Endothelial cell of umbilical vein (primary cell): ENCODE measurements around the gene PRSS21. TPM values are rescaled to one million over a fixed set of nuclear protein-coding genes. Genes with fewer than 3 reads are reported as not detected.

ENCODE experiments used
- Bru-seq: library from RNA; stranded (reverse); fragments of 400-500 nt; gene quantifications from one replicate; lab custom pipeline; 2021; lab: Mats Ljungman, UMichigan
- BruChase-seq, 2 experiments: library from RNA; stranded (reverse); fragments of 400-500 nt; gene quantifications; one replicate each; lab custom pipeline; 2021; lab: Mats Ljungman, UMichigan
- BruUV-seq: library from RNA; stranded (reverse); fragments of 400-500 nt; replicated peaks from 2 replicates; lab custom pipeline; 2021; lab: Mats Ljungman, UMichigan
- CTCF ChIA-PET: fragments of 300-600, 350-600 bp; sonication (Branson Sonifier 250); formaldehyde crosslinking; loops from one replicate; lab custom pipeline; 2021; ENCODE audit warnings: antibody characterized with exemption, inconsistent platforms; lab: Charles Lee
- POLR2A ChIA-PET: fragments of 300-600, 350-600 bp; sonication (Branson Sonifier 250); formaldehyde crosslinking; loops from one replicate; lab custom pipeline; 2021; ENCODE audit warnings: antibody characterized with exemption, inconsistent platforms; lab: Charles Lee
- DNase-seq: peaks from one replicate; pipeline ENCODE4 v3.0.0-alpha.2; 2011; ENCODE audit warnings: low read depth, low spot score
- FAIRE-seq: peaks from 2 replicates; lab custom pipeline; 2011; peaks lifted over from hg19 to GRCh38; lab: Jason Lieb, UNC
- H2AFZ ChIP-seq: 2 replicates; pipeline ENCODE4 v1.6.0; 2012; ENCODE audit warnings: low read depth, low read length, control low read depth, inconsistent platforms
- H3K27ac ChIP-seq: 2 replicates; pipeline ENCODE4 v1.5.1; 2011; ENCODE audit warnings: low read depth, mild to moderate bottlenecking, control low read depth, low read length, moderate library complexity; ENCODE audit not compliant: insufficient read depth
- H3K27me3 ChIP-seq, 2 experiments: 2 replicates each; pipeline versions ENCODE4 v1.6.0 to v1.6.1; 2011; ENCODE audit warnings: low read length in 2 of 2, mixed read lengths in 1 of 2; ENCODE audit not compliant: control insufficient read depth in 2 of 2, insufficient read depth in 2 of 2
- H3K36me3 ChIP-seq, 2 experiments: 2 replicates in 1 of 2; 3 replicates in 1 of 2; pipeline ENCODE4 v1.5.1; 2011; ENCODE audit warnings: low read length in 2 of 2, mild to moderate bottlenecking in 1 of 2, moderate library complexity in 1 of 2; ENCODE audit not compliant: control insufficient read depth in 2 of 2, insufficient read depth in 2 of 2; ENCODE audit errors: extremely low read depth in 1 of 2
- H3K4me1 ChIP-seq: 3 replicates; pipeline ENCODE4 v1.5.1; 2011; ENCODE audit warnings: mild to moderate bottlenecking, low read length; ENCODE audit not compliant: control insufficient read depth, insufficient read depth; ENCODE audit errors: extremely low read depth
- H3K4me2 ChIP-seq: 2 replicates; pipeline ENCODE4 v1.6.1; 2011; ENCODE audit warnings: low read length, control low read depth, mixed read lengths; ENCODE audit not compliant: insufficient read depth
- H3K4me3 ChIP-seq, 3 experiments: fragments of 200-600 bp in 1 of 3; sonication (generic), shearing (Covaris generic) in 1 of 3; replicated peaks in 1 of 3; 2 replicates each; pipeline ENCODE4 v1.5.1; 2011 to 2016; ENCODE audit warnings: control low read depth in 3 of 3, low read length in 3 of 3, mild to moderate bottlenecking in 2 of 3, inconsistent platforms in 1 of 3, low read depth in 1 of 3, moderate library complexity in 1 of 3; ENCODE audit not compliant: insufficient read depth in 1 of 3
- H3K79me2 ChIP-seq: 2 replicates; pipeline ENCODE4 v1.6.0; 2012; ENCODE audit warnings: low read length, inconsistent platforms; ENCODE audit not compliant: control insufficient read depth, insufficient read depth
- H3K9ac ChIP-seq: replicated peaks from 2 replicates; pipeline ENCODE3; 2011; ENCODE audit warnings: low read length, control low read depth; ENCODE audit not compliant: insufficient read depth; ENCODE audit errors: extremely low read depth
- H3K9me1 ChIP-seq: replicated peaks from 3 replicates; pipeline ENCODE4 v1.6.0; 2011; ENCODE audit warnings: mild to moderate bottlenecking, low read length; ENCODE audit not compliant: control insufficient read depth, insufficient read depth; ENCODE audit errors: extremely low read depth
- H3K9me3 ChIP-seq: replicated peaks from 2 replicates; pipeline ENCODE4 v1.5.1; 2012; ENCODE audit warnings: low read length, inconsistent platforms; ENCODE audit not compliant: control insufficient read depth, insufficient read depth
- H4K20me1 ChIP-seq: replicated peaks from 2 replicates; pipeline ENCODE3; 2011; ENCODE audit warnings: mild to moderate bottlenecking, low read length; ENCODE audit not compliant: control insufficient read depth, insufficient read depth; ENCODE audit errors: extremely low read depth
- CTCF ChIP-seq, 2 donors: IDR thresholded peaks; 1 replicate in 1 of 2; 2 replicates in 1 of 2; pipeline ENCODE4 v1.5.1; 2011; ENCODE audit warnings: low read length in 2 of 2, mild to moderate bottlenecking in 2 of 2, moderate library complexity in 2 of 2, control low read depth in 1 of 2, inconsistent platforms in 1 of 2, low read depth in 1 of 2; ENCODE audit not compliant: insufficient read depth in 1 of 2; ENCODE audit errors: extremely low read depth in 1 of 2
- FOS ChIP-seq: IDR thresholded peaks from 2 replicates; pipeline ENCODE4 v1.6.1; 2011; ENCODE audit warnings: mild to moderate bottlenecking, low read length, moderate library complexity, borderline replicate concordance; ENCODE audit not compliant: insufficient read depth
- MAX ChIP-seq: IDR thresholded peaks from 2 replicates; pipeline ENCODE4 v1.6.1; 2011; ENCODE audit not compliant: insufficient read depth, insufficient read length
- POLR2A ChIP-seq: IDR thresholded peaks from 2 replicates; pipeline ENCODE4 v1.6.1; 2012; ENCODE audit warnings: low read depth, mild to moderate bottlenecking, control low read depth, low read length
- POLR2AphosphoS5 ChIP-seq: IDR thresholded peaks from 2 replicates; pipeline ENCODE4 v1.6.1; 2012; ENCODE audit warnings: low read depth, mild to moderate bottlenecking, control low read depth, low read length, moderate library complexity; ENCODE audit not compliant: insufficient read depth
- dilution Hi-C: fragments of 300-500 bp; cut with MboI; formaldehyde crosslinking; loops from one replicate; pipeline ENCODE4 v1.15.0; 2019; ENCODE audit warnings: low sequenced_read_pairs; ENCODE audit not compliant: extremely low pct_ligation_motif_present
- intact Hi-C: fragments of 100-400 bp; cut with micrococcal nuclease; formaldehyde crosslinking; loops from one replicate; pipeline ENCODE4 v1.10.0; 2022
- long read RNA-seq: library from polyadenylated mRNA; stranded (forward); transcript quantifications from one replicate; pipeline ENCODE4 v2.0.0, GENCODE V29; 2021
- polyA minus RNA-seq, 3 experiments: library from RNA; depleted of rRNA, polyadenylated mRNA; stranded (reverse); fragments of >200 nt; gene quantifications; 1 replicate in 1 of 3; 2 replicates in 2 of 3; pipeline ENCODE4 v1.2.3, GENCODE V29; 2011
- polyA plus RNA-seq, 4 experiments: library from polyadenylated mRNA; depleted of rRNA in 3 of 4; stranded (reverse) in 3 of 4; unstranded in 1 of 4; fragments of >200 nt; gene quantifications; 2 replicates each; pipeline versions ENCODE4 v1.2.1 to v1.2.3, GENCODE V29; 2011 to 2012; ENCODE audit warnings: missing spikeins in 1 of 4
- total RNA-seq: library from RNA; stranded (reverse); gene quantifications from 2 replicates; pipeline ENCODE4 v1.2.3, GENCODE V29; 2021

Gene PRSS21
- total RNA-seq (not detected in 2 replicates), polyA plus RNA-seq (0.19 and 0.28 TPM in 2 replicates), polyA minus RNA-seq (0.63 and 2.7 TPM in 2 replicates), Bru-seq, nascent RNA (not detected), BruChase-seq, experiment 1, labeled RNA remaining after a 6-hour chase (not detected), BruChase-seq, experiment 2, labeled RNA remaining after a 2-hour chase (percentile 13 among the genes with signal in this experiment)
- polyA plus RNA-seq (2011; cell fraction: cytosol; rRNA removed): 0.12 and 0.23 TPM in 2 replicates
- polyA plus RNA-seq (2011; cell fraction: nucleus; rRNA removed): not detected in 2 replicates
- not detected in 2 replicates for polyA plus RNA-seq (2012)
- 85.5 TPM for polyA minus RNA-seq (2011; cell fraction: cytosol; rRNA and poly(A)+ RNA removed)
- 1.3 TPM in 1 of 2 replicates, not detected in the other for polyA minus RNA-seq (2011; cell fraction: nucleus; rRNA and poly(A)+ RNA removed)
- long read RNA-seq, partial matches to known transcripts: 0 of 2 reads
- long read RNA-seq, other reads (novel, unspliced or antisense): 1 of 2 reads

GRCh38 chr16:2816751-2817339 is at the start of gene PRSS21:
Gene PRSS21, plus strand, starts transcription at chr16:2817237. Its CDS starts 32 bp downstream, at chr16:2817269.
- H2AFZ ChIP-seq: no peak within 1 kb of the TSS
- intact Hi-C loops: no loop called here
- FAIRE-seq (no peak), DNase-seq (no peak)
- H3K27ac ChIP-seq: no peak within 1 kb of the TSS
- ChIA-PET POLR2A (no interaction called here), CTCF (interaction anchor here (1.3 kb wide), 1 partner anchor 89 kb away, joined by 3 read pairs; no protein-coding TSS in a partner anchor)
- H3K4me2 ChIP-seq: no peak within 1 kb of the TSS
- no peaks in the 10 kb centered on the region for H3K79me2 ChIP-seq
- BruUV-seq: no TSS peak
- no peaks in the 10 kb centered on the region for H3K9me1 ChIP-seq
- H3K27me3 ChIP-seq: no peaks in the 10 kb centered on the region
- no peak for TF ChIP-seq POLR2A
- TF ChIP-seq CTCF (IDR thresholded peaks at IDR 0.05; ENCODE audit: extremely low read depth in 1 of 2, insufficient read depth in 1 of 2, low read depth in 1 of 2, low read length in 2 of 2): peak in 1 of 2 donors; percentile 8
- no peak for TF ChIP-seq MAX
- no peak for TF ChIP-seq FOS
- no peak for TF ChIP-seq POLR2AphosphoS5
- no peaks in the 10 kb centered on the region for H4K20me1 ChIP-seq
- no peaks in the 10 kb centered on the region for H3K4me1 ChIP-seq
- no peak within 1 kb of the TSS for H3K9ac ChIP-seq
- no peaks in the 10 kb centered on the region for H3K9me3 ChIP-seq
- H3K36me3 ChIP-seq: no peaks in the 10 kb centered on the region
- dilution Hi-C loops: no loop called here
- H3K4me3 ChIP-seq: no peak within 1 kb of the TSS
